ENCODE results near the gene PRR23E.
A peak's percentile ranks its signal among the peaks of the same experiment; 100 is the strongest.

Gene PRR23E

GRCh38 chr3:127213381-127213918 is 20.5 kb downstream of the PRR23E start:
- DNase-seq (ENCODE audit: low read depth): no peak
- no peak for TF ChIP-seq CTCF (conservative IDR thresholded peaks at IDR 0.05; ENCODE audit: low read length)
- no peak overlapping the region for H3K4me3 ChIP-seq (ENCODE audit: low read length)

- DNase-seq (ENCODE audit: low read depth): peak; percentile 20
- no peak for TF ChIP-seq CTCF (conservative IDR thresholded peaks at IDR 0.05; ENCODE audit: low read length)
- no peak overlapping the region for H3K4me3 ChIP-seq (ENCODE audit: low read length)
Measured at GRCh38 chr3:127214975-127215374, 22.0 kb downstream of the PRR23E start.

GRCh38 chr3:127215714-127216414 is 22.9 kb downstream of the PRR23E start:
- no peak for DNase-seq (ENCODE audit: low read depth)
- TF ChIP-seq CTCF (conservative IDR thresholded peaks at IDR 0.05; ENCODE audit: low read length): no peak
- H3K4me3 ChIP-seq (ENCODE audit: low read length): no peak overlapping the region

GRCh38 chr3:127216415-127217261 is 23.7 kb downstream of the PRR23E start:
- no peak for DNase-seq (ENCODE audit: low read depth)
- H3K4me3 ChIP-seq (ENCODE audit: low read length): no peak overlapping the region
- TF ChIP-seq CTCF (conservative IDR thresholded peaks at IDR 0.05; ENCODE audit: low read length): no peak

- no peak for TF ChIP-seq CTCF (conservative IDR thresholded peaks at IDR 0.05; ENCODE audit: low read length)
- no peak overlapping the region for H3K4me3 ChIP-seq (ENCODE audit: low read length)
- peak; percentile 81 for DNase-seq (ENCODE audit: low read depth)
Measured at GRCh38 chr3:127217596-127218453, 24.9 kb downstream of the PRR23E start.

- no peak for DNase-seq (ENCODE audit: low read depth)
- TF ChIP-seq CTCF (conservative IDR thresholded peaks at IDR 0.05; ENCODE audit: low read length): no peak
- H3K4me3 ChIP-seq (ENCODE audit: low read length): no peak overlapping the region
Measured at GRCh38 chr3:127218454-127218922, 25.6 kb downstream of the PRR23E start.
